Neural progenitor cell (in vitro differentiated cells): ENCODE data around the gene STON2. TPM values are rescaled to one million over a fixed set of nuclear protein-coding genes. Genes with fewer than 3 reads are reported as not detected.

Experiments
- DNase-seq: peaks from one replicate; pipeline ENCODE4 v3.0.0-alpha.2; 2016; ENCODE audit warnings: low spot score
- H2AFZ ChIP-seq: fragments of 200-600 bp; sonication (generic); replicated peaks from 2 replicates; pipeline ENCODE4 v1.6.1; 2016; ENCODE audit warnings: antibody characterized with exemption
- H3F3A ChIP-seq: fragments of 200-600 bp; sonication (generic); 2 replicates; pipeline ENCODE4 v1.6.1; 2016; ENCODE audit warnings: antibody characterized with exemption, low read depth
- H3K27ac ChIP-seq: fragments of 200-600 bp; sonication (generic); 2 replicates; pipeline ENCODE4 v1.5.1; 2016; ENCODE audit warnings: mild to moderate bottlenecking
- H3K27me3 ChIP-seq: fragments of 200-600 bp; sonication (generic); 2 replicates; pipeline ENCODE4 v1.6.1; 2016; ENCODE audit warnings: mild to moderate bottlenecking, moderate library complexity
- H3K36me3 ChIP-seq: fragments of 200-600 bp; sonication (generic); 2 replicates; pipeline ENCODE4 v1.5.1; 2016
- H3K4me1 ChIP-seq: fragments of 200-600 bp; sonication (generic); 2 replicates; pipeline ENCODE4 v1.6.1; 2016; ENCODE audit warnings: mixed run types
- H3K4me2 ChIP-seq: fragments of 200-600 bp; sonication (generic); 2 replicates; pipeline ENCODE4 v1.6.1; 2016
- H3K4me3 ChIP-seq: fragments of 200-600 bp; sonication (generic); 2 replicates; pipeline ENCODE4 v1.5.1; 2016
- H3K79me2 ChIP-seq: fragments of 200-600 bp; sonication (generic); 2 replicates; pipeline ENCODE4 v1.6.1; 2016; ENCODE audit warnings: low read depth
- H3K9ac ChIP-seq: fragments of 200-600 bp; sonication (generic); 2 replicates; pipeline ENCODE4 v1.6.1; 2016
- H3K9me3 ChIP-seq: fragments of 200-600 bp; sonication (generic); 2 replicates; pipeline ENCODE4 v1.5.1; 2016; ENCODE audit warnings: low read depth
- H4K20me1 ChIP-seq: fragments of 200-600 bp; sonication (generic); 2 replicates; pipeline ENCODE4 v1.6.1; 2016; ENCODE audit warnings: low read depth
- H3K27ac Mint-ChIP-seq: 3 replicates; pipeline ENCODE4 v1.8.0; 2021; ENCODE audit warnings: mixed read lengths
- H3K27me3 Mint-ChIP-seq: 2 replicates; pipeline ENCODE4 v1.8.0; 2022; ENCODE audit warnings: low read depth, mild to moderate bottlenecking, inconsistent platforms, moderate library complexity, mixed read lengths; ENCODE audit not compliant: insufficient read depth
- H3K36me3 Mint-ChIP-seq: 3 replicates; pipeline ENCODE4 v1.8.0; 2021; ENCODE audit warnings: mixed read lengths
- H3K4me1 Mint-ChIP-seq: 3 replicates; pipeline ENCODE4 v1.8.0; 2021; ENCODE audit warnings: mixed read lengths
- H3K4me3 Mint-ChIP-seq: 3 replicates; pipeline ENCODE4 v1.8.0; 2021; ENCODE audit warnings: mild to moderate bottlenecking, moderate library complexity, mixed read lengths
- H3K9me3 Mint-ChIP-seq: 3 replicates; pipeline ENCODE4 v1.8.0; 2020; ENCODE audit warnings: mixed read lengths
- EZH2 ChIP-seq: fragments of 200-600 bp; sonication (generic); IDR thresholded peaks from 2 replicates; pipeline ENCODE4 v1.6.1; 2017; ENCODE audit warnings: antibody characterized with exemption, mild to moderate bottlenecking, moderate library complexity
- EZH2phosphoT487 ChIP-seq: fragments of 200-600 bp; sonication (generic); IDR thresholded peaks from 2 replicates; pipeline ENCODE4 v1.6.1; 2017; ENCODE audit warnings: antibody characterized with exemption
- total RNA-seq: library from RNA; depleted of rRNA; stranded (reverse); fragments of >200 nt; gene quantifications from 2 replicates; pipeline ENCODE4 v1.2.3, GENCODE V29; 2015; ENCODE audit warnings: low replicate concordance
- TF ChIP-seq, protein P1 (sequence below): fragments of 200-600 bp; sonication (generic); IDR thresholded peaks from 2 replicates; pipeline ENCODE4 v1.5.1; 2017; ENCODE audit warnings: antibody characterized with exemption, mild to moderate bottlenecking

The STON2 gene
- total RNA-seq, 1 donor from 2014 or later, result 31.1 TPM

- no peak for DNase-seq
- Histone ChIP-seq H3K4me2 (no peak overlapping the region), H3K9ac (no peak overlapping the region), H4K20me1 (no peaks in the 10 kb centered on the region), H3K4me1 (no peaks in the 10 kb centered on the region), H3K36me3 (no peaks in the 10 kb centered on the region), H2AFZ (no peak overlapping the region), H3K9me3 (no peaks in the 10 kb centered on the region), H3K27ac (no peak overlapping the region), H3K4me3 (no peak overlapping the region), H3K27me3 (no peaks in the 10 kb centered on the region), H3F3A (no peaks in the 10 kb centered on the region), H3K79me2 (no peaks in the 10 kb centered on the region)
- TF ChIP-seq EZH2, result no peak
- no peak for TF ChIP-seq EZH2phosphoT487
- TF ChIP-seq, protein P1, sequence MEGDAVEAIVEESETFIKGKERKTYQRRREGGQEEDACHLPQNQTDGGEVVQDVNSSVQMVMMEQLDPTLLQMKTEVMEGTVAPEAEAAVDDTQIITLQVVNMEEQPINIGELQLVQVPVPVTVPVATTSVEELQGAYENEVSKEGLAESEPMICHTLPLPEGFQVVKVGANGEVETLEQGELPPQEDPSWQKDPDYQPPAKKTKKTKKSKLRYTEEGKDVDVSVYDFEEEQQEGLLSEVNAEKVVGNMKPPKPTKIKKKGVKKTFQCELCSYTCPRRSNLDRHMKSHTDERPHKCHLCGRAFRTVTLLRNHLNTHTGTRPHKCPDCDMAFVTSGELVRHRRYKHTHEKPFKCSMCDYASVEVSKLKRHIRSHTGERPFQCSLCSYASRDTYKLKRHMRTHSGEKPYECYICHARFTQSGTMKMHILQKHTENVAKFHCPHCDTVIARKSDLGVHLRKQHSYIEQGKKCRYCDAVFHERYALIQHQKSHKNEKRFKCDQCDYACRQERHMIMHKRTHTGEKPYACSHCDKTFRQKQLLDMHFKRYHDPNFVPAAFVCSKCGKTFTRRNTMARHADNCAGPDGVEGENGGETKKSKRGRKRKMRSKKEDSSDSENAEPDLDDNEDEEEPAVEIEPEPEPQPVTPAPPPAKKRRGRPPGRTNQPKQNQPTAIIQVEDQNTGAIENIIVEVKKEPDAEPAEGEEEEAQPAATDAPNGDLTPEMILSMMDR, result no peak
- Mint-ChIP-seq H3K36me3 (peaks cover 10% of the 10 kb centered on the region), H3K4me1 (peaks cover 15% of the 10 kb centered on the region), H3K4me3 (no peak overlapping the region), H3K27ac (no peak overlapping the region), H3K27me3 (no peaks in the 10 kb centered on the region), H3K9me3 (no peaks in the 10 kb centered on the region)
Observed at GRCh38 chr14:81345781-81346180, 54.3 kb downstream of the STON2 start.

DNA sequence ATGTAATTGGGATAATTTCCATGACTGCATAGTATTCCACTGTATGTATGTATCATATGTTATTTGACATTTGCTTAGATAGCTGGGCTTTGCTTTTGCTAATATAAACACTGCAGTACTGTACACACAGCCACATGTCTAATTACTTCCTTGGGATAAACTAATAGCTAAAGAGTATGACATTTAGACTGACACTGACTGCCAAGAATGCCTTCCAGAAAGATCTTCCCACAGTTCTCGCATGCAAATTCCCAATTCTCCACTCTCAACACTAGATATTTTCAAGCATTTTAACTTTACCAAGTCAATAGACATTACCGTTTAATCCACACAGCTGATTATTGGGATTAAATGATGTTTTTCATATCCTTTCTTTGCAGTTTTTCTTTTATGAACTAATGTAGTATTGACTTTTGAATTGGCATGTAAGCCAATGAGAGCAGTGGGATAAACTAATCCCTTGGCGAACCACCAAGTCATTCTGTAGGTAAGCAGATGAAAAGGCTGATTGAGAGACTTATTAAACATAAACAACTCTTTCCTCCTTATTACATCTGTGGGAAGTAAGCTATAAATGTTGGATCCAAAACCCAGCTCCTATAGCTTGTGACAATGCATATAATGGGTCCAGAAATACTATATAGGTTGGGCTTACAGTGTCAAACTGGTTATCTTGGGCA is 55.5 kb downstream of the STON2 start:
- Histone ChIP-seq H3K4me2 (no peak overlapping the region), H2AFZ (no peak overlapping the region), H3K27me3 (no peaks in the 10 kb centered on the region), H3K9me3 (no peaks in the 10 kb centered on the region), H3F3A (no peaks in the 10 kb centered on the region), H3K27ac (no peak overlapping the region), H3K4me3 (no peak overlapping the region), H3K79me2 (no peaks in the 10 kb centered on the region), H3K4me1 (no peaks in the 10 kb centered on the region), H4K20me1 (no peaks in the 10 kb centered on the region), H3K36me3 (no peaks in the 10 kb centered on the region), H3K9ac (no peak overlapping the region)
- Mint-ChIP-seq H3K27me3 (no peaks in the 10 kb centered on the region), H3K36me3 (peaks cover 6% of the 10 kb centered on the region), H3K9me3 (no peaks in the 10 kb centered on the region), H3K4me1 (peaks cover 15% of the 10 kb centered on the region), H3K27ac (no peak overlapping the region), H3K4me3 (no peak overlapping the region)
- no peak for DNase-seq
- TF ChIP-seq EZH2 (no peak), EZH2phosphoT487 (no peak)
- TF ChIP-seq, protein P1, result no peak

- no peak overlapping the region for H3K9ac ChIP-seq
- no peaks in the 10 kb centered on the region for H3K27me3 ChIP-seq
- H3K27ac Mint-ChIP-seq, result no peak overlapping the region
- peaks cover 15% of the 10 kb centered on the region for H3K4me1 Mint-ChIP-seq
- no peaks in the 10 kb centered on the region for H3K36me3 ChIP-seq
- peaks cover 6% of the 10 kb centered on the region for H3K36me3 Mint-ChIP-seq
- no peak overlapping the region for H3K4me3 ChIP-seq
- H3K27me3 Mint-ChIP-seq, result peaks cover 2% of the 10 kb centered on the region
- H3K4me2 ChIP-seq, result no peak overlapping the region
- no peaks in the 10 kb centered on the region for H3K9me3 ChIP-seq
- no peaks in the 10 kb centered on the region for H4K20me1 ChIP-seq
- H2AFZ ChIP-seq, result no peak overlapping the region
- no peak for DNase-seq
- H3K4me1 ChIP-seq, result no peaks in the 10 kb centered on the region
- no peaks in the 10 kb centered on the region for H3K9me3 Mint-ChIP-seq
- H3K79me2 ChIP-seq, result no peaks in the 10 kb centered on the region
- no peaks in the 10 kb centered on the region for H3F3A ChIP-seq
- TF ChIP-seq, protein P1, result no peak
- TF ChIP-seq EZH2 (no peak), EZH2phosphoT487 (no peak)
- no peak overlapping the region for H3K27ac ChIP-seq
- H3K4me3 Mint-ChIP-seq, result no peak overlapping the region
Observed at GRCh38 chr14:81343701-81344100, 56.4 kb downstream of the STON2 start.
